ENCODE measurements around the gene KIAA0513. TPM values are rescaled to one million over a fixed set of nuclear protein-coding genes. Genes with fewer than 3 reads are reported as not detected.

KIAA0513 gene
- total RNA-seq, 1 donor: 26.3 TPM

- DNase-seq (ENCODE audit: low read depth): no peak
- TF ChIP-seq CTCF (IDR thresholded peaks at IDR 0.05; ENCODE audit: insufficient read depth, low read depth, low read length): no peak
- no peak overlapping the region for H3K4me3 ChIP-seq (ENCODE audit: low read depth, low read length)
These were observed 103.1 kb downstream of the KIAA0513 start for GRCh38 chr16:85130705-85131028.

- TF ChIP-seq CTCF (IDR thresholded peaks at IDR 0.05; ENCODE audit: insufficient read depth, low read depth, low read length): no peak
- no peak for DNase-seq (ENCODE audit: low read depth)
These were observed 105.1 kb downstream of the KIAA0513 start for GRCh38 chr16:85132456-85133289.

GRCh38 chr16:85133290-85133599 lies 105.7 kb downstream of the KIAA0513 start:
- DNase-seq (ENCODE audit: low read depth): no peak
- no peak overlapping the region for H3K4me3 ChIP-seq (ENCODE audit: low read depth, low read length)
- no peak for TF ChIP-seq CTCF (IDR thresholded peaks at IDR 0.05; ENCODE audit: insufficient read depth, low read depth, low read length)

More at GRCh38 chr16:85132456-85133289, 105.1 kb downstream of the KIAA0513 start:
- H3K4me3 ChIP-seq (ENCODE audit: low read depth, low read length): no peak overlapping the region

- no peak overlapping the region for H3K4me3 ChIP-seq (ENCODE audit: low read depth, low read length)
- DNase-seq (ENCODE audit: low read depth): no peak
- TF ChIP-seq CTCF (IDR thresholded peaks at IDR 0.05; ENCODE audit: insufficient read depth, low read depth, low read length): no peak
These were observed 106.6 kb downstream of the KIAA0513 start for GRCh38 chr16:85134076-85134788.

GRCh38 chr16:85134789-85135142 lies 107.2 kb downstream of the KIAA0513 start:
- DNase-seq (ENCODE audit: low read depth): no peak
- TF ChIP-seq CTCF (IDR thresholded peaks at IDR 0.05; ENCODE audit: insufficient read depth, low read depth, low read length): no peak
- H3K4me3 ChIP-seq (ENCODE audit: low read depth, low read length): no peak overlapping the region

GRCh38 chr16:85136213-85136701 lies 108.7 kb downstream of the KIAA0513 start:
- peak; percentile 81 for DNase-seq (ENCODE audit: low read depth)
- TF ChIP-seq CTCF (IDR thresholded peaks at IDR 0.05; ENCODE audit: insufficient read depth, low read depth, low read length): no peak
- no peak overlapping the region for H3K4me3 ChIP-seq (ENCODE audit: low read depth, low read length)

All from fibroblast of villous mesenchyme (primary cell).